Measurements from ENCODE around the gene CNTF. TPM values are rescaled to one million over a fixed set of nuclear protein-coding genes. Genes with fewer than 3 reads are reported as not detected.

CNTF gene
- total and polyA plus RNA-seq, 12 donors, result 0.15 to 1.6 (median 1.1) TPM

DNA sequence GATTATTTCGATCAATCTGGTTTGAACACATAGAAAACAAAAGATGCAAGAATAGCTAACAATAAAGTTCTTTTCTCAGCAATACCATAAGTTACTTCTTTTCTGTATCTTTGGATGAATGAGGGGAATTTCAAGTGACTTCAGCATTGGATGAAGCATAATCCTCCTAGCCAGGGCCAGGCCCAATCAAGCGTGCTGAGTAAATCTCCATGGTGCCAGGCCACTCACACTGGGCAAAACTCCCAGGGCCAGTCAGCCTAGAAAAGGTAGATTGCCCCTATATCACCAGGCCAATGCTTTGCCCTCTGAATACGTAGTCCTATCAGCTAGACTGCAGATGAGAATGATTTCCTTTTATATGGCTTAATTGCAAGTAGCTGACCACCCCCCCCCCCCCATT is 6.0 kb downstream of the CNTF start:
- peaks cover 0 to 26% (median 11%) of the 10 kb centered on the region in 9 donors for H3K4me1 ChIP-seq
- WGBS, 2 donors, result 68 to 70% methylated on average over 3 of the region's 3 CpGs
- no peaks in the 10 kb centered on the region for H3K27me3 ChIP-seq
- ATAC-seq, result peak in 7 of 8 donors; percentile 49 to 90 (median 76)
- peak overlapping the region in 3 of 10 donors; percentile 40 to 76 (median 57) for H3K27ac ChIP-seq
- TF ChIP-seq, protein P1, sequence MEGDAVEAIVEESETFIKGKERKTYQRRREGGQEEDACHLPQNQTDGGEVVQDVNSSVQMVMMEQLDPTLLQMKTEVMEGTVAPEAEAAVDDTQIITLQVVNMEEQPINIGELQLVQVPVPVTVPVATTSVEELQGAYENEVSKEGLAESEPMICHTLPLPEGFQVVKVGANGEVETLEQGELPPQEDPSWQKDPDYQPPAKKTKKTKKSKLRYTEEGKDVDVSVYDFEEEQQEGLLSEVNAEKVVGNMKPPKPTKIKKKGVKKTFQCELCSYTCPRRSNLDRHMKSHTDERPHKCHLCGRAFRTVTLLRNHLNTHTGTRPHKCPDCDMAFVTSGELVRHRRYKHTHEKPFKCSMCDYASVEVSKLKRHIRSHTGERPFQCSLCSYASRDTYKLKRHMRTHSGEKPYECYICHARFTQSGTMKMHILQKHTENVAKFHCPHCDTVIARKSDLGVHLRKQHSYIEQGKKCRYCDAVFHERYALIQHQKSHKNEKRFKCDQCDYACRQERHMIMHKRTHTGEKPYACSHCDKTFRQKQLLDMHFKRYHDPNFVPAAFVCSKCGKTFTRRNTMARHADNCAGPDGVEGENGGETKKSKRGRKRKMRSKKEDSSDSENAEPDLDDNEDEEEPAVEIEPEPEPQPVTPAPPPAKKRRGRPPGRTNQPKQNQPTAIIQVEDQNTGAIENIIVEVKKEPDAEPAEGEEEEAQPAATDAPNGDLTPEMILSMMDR (IDR thresholded peaks at IDR 0.05), result no peak
- H3K36me3 ChIP-seq, result peaks cover 0 to 26% (median 15%) of the 10 kb centered on the region in 9 donors
- H3K9me3 ChIP-seq, result no peaks in the 10 kb centered on the region
- peak; percentile 33 to 37 for DNase-seq
- H3K4me3 ChIP-seq, result no peak overlapping the region
- intact Hi-C loops (cut with DNase I), result loop anchor here in 5 of 10 donors (5.0 to 10.0 kb wide), 2 partner anchors 51 to 54 kb away; partner anchors contain the start of genes LPXN (in 5 of the 5) and ZFP91 (in 5 of the 5)

DNA sequence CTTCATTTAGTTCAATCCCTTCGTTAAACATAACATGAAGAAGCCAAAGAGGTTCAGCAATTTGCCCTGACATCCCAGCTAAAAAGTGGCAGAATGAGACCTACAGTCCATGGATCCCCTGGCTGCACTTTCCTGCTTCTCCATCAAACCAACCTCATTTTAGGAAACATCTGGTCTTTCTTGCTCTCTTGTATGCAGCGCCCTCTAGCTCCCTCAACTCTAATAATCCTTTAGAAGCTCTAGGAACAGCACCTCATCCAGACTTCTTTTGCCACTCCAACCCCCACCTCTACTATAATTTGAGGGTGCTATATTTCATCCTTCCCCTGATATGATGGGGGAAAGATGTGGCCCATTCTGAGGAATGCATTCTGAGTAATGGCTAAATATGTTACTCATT is 7.4 kb downstream of the CNTF start:
- H3K4me3 ChIP-seq, result no peak overlapping the region
- H3K4me1 ChIP-seq, result peaks cover 0 to 26% (median 11%) of the 10 kb centered on the region in 9 donors
- TF ChIP-seq, protein P1 (IDR thresholded peaks at IDR 0.05), result peak in 8 of 9 donors; percentile 28 to 65 (median 56)
- ATAC-seq (peak in 3 of 8 donors; percentile 41 to 59 (median 42)), DNase-seq (peak in 1 of 2 donors; percentile 39)
- intact Hi-C loops (cut with DNase I), result loop anchor here in 5 of 10 donors (5.0 to 10.0 kb wide), 2 partner anchors 53 to 55 kb away; partner anchors contain the start of genes LPXN (in 5 of the 5) and ZFP91 (in 5 of the 5)
- WGBS, 2 donors, result 36 to 42% methylated on average over 2 of the region's 2 CpGs
- H3K27ac ChIP-seq, result no peak overlapping the region
- no peaks in the 10 kb centered on the region for H3K27me3 ChIP-seq
- H3K36me3 ChIP-seq, result peaks cover 0 to 12% (median 6%) of the 10 kb centered on the region in 9 donors
- H3K9me3 ChIP-seq, result no peaks in the 10 kb centered on the region

DNA sequence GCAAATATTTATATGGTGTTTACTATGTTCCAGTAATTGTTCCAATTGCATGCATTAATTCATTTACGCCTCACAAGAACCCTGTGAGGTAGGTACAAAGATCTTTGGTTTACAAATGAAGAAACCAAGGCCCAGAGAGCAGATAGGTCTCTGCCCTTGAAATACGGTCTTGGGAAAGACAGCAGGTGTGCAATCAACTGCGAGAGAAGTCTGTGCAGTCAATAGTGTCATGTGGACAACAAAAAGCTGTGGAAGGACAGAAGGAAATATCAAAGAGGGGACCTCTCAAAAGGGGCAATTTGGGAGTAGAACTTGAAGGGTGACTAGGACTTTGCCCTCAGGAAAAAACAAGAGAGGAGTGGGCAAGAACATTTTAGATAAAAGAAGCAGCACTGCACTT is 8.9 kb downstream of the CNTF start:
- intact Hi-C loops (cut with DNase I), result no loop called here
- ATAC-seq (no peak), DNase-seq (no peak)
- H3K4me1 ChIP-seq, result peaks cover 0 to 26% (median 11%) of the 10 kb centered on the region in 9 donors
- WGBS, 2 donors, result 91% methylated on average over 3 of the region's 3 CpGs
- no peaks in the 10 kb centered on the region for H3K36me3 ChIP-seq
- TF ChIP-seq, protein P1 (IDR thresholded peaks at IDR 0.05), result no peak
- H3K4me3 ChIP-seq, result no peak overlapping the region
- H3K9me3 ChIP-seq, result no peaks in the 10 kb centered on the region
- H3K27ac ChIP-seq, result no peak overlapping the region
- no peaks in the 10 kb centered on the region for H3K27me3 ChIP-seq

DNA sequence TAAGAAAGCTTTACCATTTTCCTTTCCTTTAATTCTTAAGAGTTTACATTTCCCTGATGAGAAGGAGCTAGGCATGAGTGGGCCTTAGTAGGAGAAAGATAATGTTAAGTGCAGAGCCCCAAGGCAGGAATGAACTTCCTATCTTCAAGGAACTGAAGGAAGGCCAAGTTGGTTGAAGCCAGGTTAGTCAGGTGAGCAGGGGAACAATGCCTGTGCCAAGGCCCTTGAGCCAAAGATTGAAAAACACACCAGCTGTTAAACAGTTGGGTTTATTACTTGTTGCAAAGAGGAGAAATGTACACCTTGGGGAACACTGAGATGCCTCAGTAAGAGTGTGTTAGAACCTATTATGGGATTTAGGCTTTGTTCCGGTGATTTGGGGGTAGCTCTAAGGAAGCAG is 10.0 kb downstream of the CNTF start:
- Histone ChIP-seq H3K9me3 (no peaks in the 10 kb centered on the region), H3K4me1 (peaks cover 0 to 20% (median 6%) of the 10 kb centered on the region in 9 donors), H3K27me3 (no peaks in the 10 kb centered on the region), H3K4me3 (no peak overlapping the region), H3K36me3 (no peaks in the 10 kb centered on the region), H3K27ac (no peak overlapping the region)
- TF ChIP-seq, protein P1 (IDR thresholded peaks at IDR 0.05), result no peak
- DNase-seq (no peak), ATAC-seq (no peak)
- intact Hi-C loops (cut with DNase I), result no loop called here
- 92 to 97% methylated on average over 1 of the region's 1 CpG for WGBS, 2 donors

Measured in heart right ventricle (tissue), 16 donors.